Cortex of kidney (tissue), 1 donor: ENCODE data around the gene RAVER2.
"Not testable (repeated sequence)": the region's sequence is repeated elsewhere in the genome, so short reads cannot be mapped to it uniquely, and the experiment has no call there.

Experiments used
- DNase-seq: peaks from one replicate; lab custom pipeline; 2025; lab: John Stamatoyannopoulos, UW

Gene RAVER2

GRCh38 chr1:64748222-64748621 is 3.3 kb downstream of the RAVER2 start:
- DNase-seq, result no peak

DNA sequence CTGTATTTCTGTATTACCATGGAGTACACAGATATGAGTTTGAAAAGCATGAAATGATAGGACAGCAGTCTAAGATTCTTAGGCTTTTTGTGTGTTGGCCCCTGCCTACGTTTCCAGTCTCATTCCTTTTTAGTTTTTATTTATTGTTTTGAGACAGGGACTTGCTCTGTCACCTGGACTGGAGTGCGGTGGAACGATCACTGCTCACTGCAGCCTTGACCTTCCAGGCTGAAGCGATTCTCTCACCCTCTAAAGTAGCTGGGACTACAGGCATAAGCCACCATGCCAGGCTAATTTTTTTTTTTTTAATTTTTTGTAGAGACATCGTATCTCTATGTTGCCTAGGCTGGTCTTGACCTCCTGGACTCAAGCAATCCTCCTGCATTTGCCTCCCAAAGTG is 3.8 kb downstream of the RAVER2 start:
- no peak for DNase-seq

- DNase-seq, result no peak
These were observed 5.2 kb downstream of the RAVER2 start for GRCh38 chr1:64750092-64750491.

- no peak for DNase-seq
These were observed 6.0 kb downstream of the RAVER2 start for GRCh38 chr1:64750875-64751274.

DNA sequence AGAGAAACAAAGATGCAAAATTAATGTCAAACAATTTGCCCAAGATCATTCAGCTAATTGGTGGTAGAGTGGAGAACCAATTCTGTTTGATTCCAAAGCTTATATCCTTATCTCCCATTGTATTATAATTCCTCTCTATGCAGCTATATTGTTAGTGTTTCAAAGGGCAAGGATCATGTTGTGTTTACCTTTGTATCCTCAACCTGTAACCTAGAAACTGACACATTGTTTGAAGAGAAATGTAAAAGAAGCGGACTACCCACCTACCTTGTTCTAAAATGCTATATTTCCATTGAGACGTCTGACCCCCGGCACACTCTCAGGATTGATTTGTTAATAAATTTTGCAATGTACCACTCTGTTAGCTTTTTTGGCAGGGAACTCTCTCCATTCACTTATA is 9.3 kb downstream of the RAVER2 start:
- DNase-seq, result no peak

DNA sequence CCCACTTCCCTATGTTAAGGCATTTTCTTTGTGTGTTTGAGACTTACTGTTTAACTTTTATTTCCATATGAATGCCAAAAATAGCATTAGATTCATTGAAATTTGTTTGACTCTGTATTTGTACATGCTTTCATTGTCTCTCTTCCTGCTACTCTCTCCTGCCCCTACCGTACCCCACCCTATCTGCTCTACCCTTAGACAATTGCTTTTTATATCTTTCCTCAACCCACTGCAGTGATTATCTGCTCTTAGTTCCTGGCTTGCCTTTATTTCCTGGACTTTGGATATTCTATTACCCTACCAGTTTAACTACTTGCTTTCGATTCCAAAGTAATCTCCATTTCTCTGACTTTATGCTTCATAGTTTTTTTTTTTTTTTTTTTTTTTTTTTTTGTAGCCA is 10.5 kb downstream of the RAVER2 start:
- DNase-seq, result no peak

GRCh38 chr1:64756770-64757169 is 11.9 kb downstream of the RAVER2 start:
- DNase-seq, result no peak

- no peak for DNase-seq
These were observed 12.3 kb downstream of the RAVER2 start for GRCh38 chr1:64757213-64757612.

DNA sequence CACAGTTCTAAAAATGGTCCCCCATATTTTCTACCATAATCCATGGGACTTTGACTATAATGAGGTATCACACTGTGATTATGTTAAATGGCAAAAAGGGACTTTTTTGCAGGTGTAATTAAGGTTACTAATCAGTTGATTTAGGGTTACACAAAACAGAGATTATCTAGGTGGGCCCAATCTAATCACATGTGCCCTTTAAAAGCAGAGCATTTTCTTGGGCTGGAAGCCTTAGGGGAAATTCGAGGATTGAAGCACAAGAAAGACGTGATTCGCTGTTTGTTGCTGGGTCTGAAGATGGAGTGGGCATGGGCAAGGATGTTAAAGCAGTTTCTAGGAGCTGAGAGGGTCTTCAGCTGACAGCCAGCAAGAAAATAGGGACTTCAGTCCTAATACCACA is 13.4 kb downstream of the RAVER2 start:
- DNase-seq, result no peak

- no peak for DNase-seq
These were observed 15.1 kb downstream of the RAVER2 start for GRCh38 chr1:64759968-64760367.

DNA sequence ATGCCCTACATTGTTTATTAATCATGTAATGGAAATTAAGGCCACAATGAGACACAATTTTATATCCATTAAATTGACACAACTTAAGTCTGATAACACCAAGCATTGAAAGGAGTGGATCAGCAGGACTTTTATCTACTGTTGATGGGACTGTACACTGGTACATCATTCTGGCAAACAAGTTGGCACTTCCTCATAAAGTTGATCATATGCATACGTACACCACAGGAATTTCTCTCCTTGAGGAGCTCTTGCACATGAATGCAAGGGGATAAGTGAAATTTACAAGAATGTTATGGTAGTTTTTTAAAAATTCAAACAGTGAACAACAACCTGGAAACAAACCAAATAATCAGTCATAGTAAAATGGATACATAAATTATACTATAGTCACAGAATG is 20.1 kb downstream of the RAVER2 start:
- DNase-seq, result no peak

DNA sequence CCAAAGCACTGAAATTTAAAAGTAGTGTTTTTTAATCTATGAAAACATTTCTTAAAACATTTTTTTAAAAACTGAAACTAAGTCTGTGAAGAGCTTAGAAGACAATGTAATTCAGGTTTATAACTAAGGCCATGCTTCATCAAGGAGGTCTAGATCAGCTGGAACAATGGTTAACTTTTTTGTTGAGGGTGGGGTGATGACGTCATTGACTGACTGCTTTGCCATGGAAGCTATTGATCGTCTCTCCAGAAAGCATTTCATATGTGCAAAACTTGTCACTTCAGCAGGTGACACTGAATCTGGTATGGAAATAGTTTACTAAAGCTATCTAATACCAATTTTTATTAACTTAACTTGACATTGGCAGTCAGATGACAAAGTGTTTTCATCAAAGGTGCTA is 21.0 kb downstream of the RAVER2 start:
- DNase-seq, result no peak

DNA sequence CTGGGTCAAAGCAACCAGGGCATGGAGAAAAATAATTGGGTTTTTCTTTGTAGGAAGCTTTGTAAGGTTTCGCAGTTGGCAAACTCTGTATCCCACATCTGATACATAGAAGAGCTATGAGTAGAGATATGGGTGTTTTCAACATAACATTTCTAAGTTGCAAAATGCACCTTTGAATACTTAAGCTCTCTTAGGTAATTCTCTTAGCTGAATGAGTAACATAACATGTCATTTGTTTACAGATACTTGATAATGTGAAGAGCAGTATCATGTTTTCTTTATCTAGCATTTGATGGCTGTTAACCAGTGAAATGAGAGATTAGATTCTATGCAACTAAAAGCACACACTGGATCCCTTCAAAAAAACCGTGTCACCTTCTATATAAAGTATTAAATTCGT is 21.6 kb downstream of the RAVER2 start:
- DNase-seq, result no peak

- no peak for DNase-seq
These were observed 24.6 kb downstream of the RAVER2 start for GRCh38 chr1:64769482-64769881.

GRCh38 chr1:64769971-64770370 is 25.1 kb downstream of the RAVER2 start:
- DNase-seq, result no peak

DNA sequence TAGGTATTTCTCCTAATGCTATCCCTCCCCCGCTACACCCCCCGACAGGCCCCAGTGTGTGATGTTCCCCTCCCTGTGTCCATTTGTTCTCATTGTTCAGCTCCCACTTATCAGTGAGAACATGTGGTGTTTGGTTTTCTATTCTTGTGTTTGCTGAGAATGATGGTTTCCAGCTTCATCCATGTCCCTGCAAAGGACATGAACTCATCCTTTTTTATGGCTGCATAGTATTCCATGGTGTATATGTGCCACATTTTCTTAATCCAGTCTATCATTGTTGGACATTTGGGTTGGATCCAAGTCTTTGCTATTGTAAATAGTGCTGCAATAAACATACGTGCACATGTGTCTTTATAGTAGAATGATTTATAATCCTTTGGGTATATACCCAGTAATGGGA is 28.4 kb downstream of the RAVER2 start:
- not testable (repeated sequence) for DNase-seq

DNA sequence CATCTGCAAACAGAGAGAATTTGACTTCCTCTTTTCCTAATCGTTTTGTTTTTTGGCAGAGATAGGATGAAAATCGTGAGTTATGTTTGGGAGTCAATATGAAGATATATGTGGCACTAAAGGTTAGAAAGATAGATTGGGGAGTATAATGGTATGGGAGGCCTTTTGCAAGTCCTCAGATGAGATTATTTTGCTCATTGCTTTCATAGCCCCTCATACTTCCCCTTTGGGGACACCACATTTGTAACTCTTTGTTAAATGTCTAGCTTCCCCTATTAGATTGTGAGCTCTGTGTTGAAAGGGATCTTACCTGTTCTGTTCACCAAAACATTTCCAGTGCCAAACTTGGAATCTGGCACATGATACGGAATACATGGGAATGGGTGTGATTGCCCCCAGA is 30.2 kb downstream of the RAVER2 start:
- DNase-seq, result no peak

DNA sequence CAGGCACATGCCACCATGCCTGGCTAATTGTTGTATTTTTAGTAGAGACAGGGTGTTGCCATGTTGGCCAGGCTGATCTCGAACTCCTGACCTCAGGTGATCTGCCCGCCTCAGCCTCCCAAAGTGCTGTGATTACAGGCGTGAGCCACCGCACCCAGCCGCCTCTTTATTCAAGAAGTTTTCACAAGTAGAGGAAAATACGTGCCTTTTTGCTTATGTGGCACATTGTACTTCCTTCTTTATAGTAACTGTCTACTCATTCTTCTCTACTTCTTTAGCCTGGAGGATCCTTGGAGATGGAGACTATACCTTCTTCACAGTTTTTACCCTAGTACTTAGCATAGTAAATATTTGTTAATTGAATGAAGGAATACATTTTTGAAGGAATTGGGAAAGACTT is 37.2 kb downstream of the RAVER2 start:
- not testable (repeated sequence) for DNase-seq

DNA sequence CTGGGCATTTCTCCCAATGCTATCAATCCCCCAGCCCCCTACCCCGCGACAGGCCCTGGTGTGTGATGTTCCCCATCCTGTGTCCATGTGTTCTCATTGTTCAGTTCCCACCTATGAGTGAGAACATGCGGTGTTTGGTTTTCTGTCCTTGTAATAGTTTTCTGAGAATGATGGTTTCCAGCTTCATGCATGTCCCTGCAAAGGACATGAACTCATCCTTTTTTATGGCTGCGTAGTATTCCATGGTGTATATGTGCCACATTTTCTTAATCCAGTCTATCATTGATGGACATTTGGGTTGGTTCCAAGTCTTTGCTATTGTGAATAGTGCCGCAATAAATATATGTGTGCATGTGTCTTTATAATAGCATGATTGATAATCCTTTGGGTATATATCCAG is 38.0 kb downstream of the RAVER2 start:
- not testable (repeated sequence) for DNase-seq

DNA sequence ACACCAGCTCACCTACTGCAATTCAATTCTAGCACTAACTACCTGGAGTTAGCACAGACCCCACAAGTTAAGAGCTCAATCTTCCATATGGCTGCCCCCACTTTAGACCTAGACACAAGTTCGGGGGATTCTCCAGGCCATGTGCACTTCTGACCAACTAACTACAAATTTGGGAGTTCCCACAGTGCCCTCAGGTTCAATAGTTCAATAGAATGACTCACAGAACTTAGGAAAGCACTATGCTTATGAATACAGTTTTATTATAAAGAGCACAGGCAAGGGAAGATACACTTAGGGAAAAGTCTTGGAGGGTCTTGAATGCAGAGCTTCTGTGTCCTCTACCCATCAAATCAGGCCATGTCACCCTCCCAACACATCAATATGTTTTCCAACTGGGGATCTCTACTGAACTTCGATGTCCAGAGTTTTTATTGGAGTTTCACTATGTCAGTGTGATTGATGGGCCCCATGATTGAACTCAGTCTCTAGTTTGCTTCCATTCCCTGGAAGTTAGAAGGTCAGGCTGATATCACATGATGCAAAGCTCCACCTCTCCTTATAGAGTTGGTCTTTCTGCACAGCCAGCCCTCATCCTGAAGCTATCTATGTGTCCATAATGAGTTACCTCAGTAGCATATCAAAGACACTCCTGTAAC is 46.1 kb downstream of the RAVER2 start:
- no peak for DNase-seq

GRCh38 chr1:64798872-64799271 is 54.0 kb downstream of the RAVER2 start:
- DNase-seq, result no peak

GRCh38 chr1:64801851-64802523 is 57.1 kb downstream of the RAVER2 start:
- DNase-seq, result no peak

DNA sequence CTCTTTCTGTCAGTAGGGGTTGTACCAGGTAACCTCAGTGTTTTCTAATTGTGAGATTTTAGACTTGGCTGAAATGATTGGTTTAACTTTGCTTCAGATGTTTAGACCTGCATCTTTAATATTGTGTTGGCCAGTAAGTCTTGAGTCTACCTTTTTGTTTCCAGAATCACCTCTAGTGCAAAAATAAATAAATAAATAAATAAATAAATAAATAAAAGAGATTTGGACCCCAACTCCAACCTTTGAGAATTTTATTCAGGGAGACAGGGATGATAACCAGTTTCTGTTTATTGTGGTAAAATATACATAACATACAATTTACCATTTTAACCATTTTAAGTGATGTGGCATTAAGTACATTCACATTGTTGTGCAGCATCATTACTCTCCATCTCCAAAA is 64.4 kb downstream of the RAVER2 start:
- no peak for DNase-seq

GRCh38 chr1:64810001-64810400 is 65.1 kb downstream of the RAVER2 start:
- no peak for DNase-seq
